ENCODE results near the gene UBN2. TPM values are rescaled to one million over a fixed set of nuclear protein-coding genes. Genes with fewer than 3 reads are reported as not detected.

UBN2 gene
- 1.7 and 3.7 TPM in 2 replicates for total RNA-seq

GRCh38 chr7:139230774-139231512 lies at the start of gene UBN2:
Gene UBN2 (plus strand): TSS chr7:139231237. CDS start chr7:139231485, 248 bp downstream.

GRCh38 chr7:139341058-139341775 lies 110.2 kb downstream of the UBN2 start, which contains the start of gene FMC1:
Gene FMC1 (plus strand): TSS chr7:139341337. CDS start chr7:139341385, 48 bp downstream.

Other genes with a start within 250 kb of the UBN2 start
- gene KIAA1549, start 249.8 kb upstream of the UBN2 start, total RNA-seq: 1.1 and 1.5 TPM in 2 replicates
- gene ZC3HAV1L, start 195.2 kb upstream of the UBN2 start, total RNA-seq: 5.1 and 9.3 TPM in 2 replicates
- 18.6 and 21.8 TPM in 2 replicates for gene ZC3HAV1, start 121.5 kb upstream of the UBN2 start, total RNA-seq
- gene FMC1, start 110.1 kb downstream of the UBN2 start, total RNA-seq: 11.6 and 14.5 TPM in 2 replicates
- 26.9 and 41.9 TPM in 2 replicates for gene LUC7L2, start 128.7 kb downstream of the UBN2 start, total RNA-seq